Cortex of kidney (tissue), 1 donor: ENCODE measurements around the gene RAC2.
"Not testable (repeated sequence)": the region's sequence is repeated elsewhere in the genome, so short reads cannot be mapped to it uniquely, and the experiment has no call there.

Experiments used
- DNase-seq: peaks from one replicate; lab custom pipeline; 2025; lab: John Stamatoyannopoulos, UW

RAC2 gene

GRCh38 chr22:37255558-37256006 lies 11.5 kb upstream of the RAC2 start:
- DNase-seq: no peak

DNA sequence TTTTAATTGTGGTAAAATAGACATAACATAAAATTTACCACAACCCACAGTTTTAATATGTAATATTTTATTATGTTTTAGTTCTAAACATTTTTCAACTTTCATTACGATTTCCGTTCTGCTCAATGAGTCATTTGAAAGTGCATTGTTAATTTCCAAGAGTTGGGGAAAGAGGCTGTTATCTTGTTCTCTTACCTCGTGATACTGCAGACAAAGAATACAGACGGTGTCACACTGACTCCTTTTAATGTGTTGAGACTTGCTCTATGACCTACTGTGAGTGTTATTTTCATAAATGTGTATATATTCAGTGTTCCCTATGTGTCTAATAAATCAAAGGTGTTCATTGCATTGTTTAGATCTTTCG lies 10.8 kb upstream of the RAC2 start:
- no peak for DNase-seq

DNA sequence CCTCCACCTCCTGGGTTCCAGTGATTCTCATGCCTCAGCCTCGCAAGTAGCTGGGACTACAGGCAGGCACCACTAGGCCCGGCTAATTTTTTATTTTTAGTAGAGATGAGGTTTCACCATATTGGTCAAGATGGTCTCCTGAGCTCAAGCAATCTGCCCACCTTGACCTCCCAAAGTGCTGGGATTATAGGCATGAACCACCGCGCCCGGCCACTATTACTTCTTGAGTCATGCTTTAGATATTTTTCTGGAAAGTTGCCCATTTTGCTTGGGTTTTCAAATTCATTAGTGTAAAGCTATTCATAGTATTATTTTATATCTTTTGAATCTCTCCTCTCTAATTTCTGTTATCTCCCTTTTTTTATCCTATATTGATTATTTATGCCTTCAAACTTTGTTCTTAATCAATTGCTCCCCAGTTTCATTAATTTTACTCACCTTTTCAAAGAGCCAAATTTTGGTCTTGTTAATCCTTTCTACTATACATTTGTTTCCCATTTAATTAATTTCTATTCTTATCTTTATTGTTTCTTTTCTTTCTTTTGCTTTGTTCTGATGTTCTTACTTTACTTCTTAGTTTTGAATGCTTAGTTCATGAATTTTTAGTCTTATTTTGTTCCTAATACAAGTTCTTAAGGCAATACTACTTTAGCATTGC lies 10.3 kb upstream of the RAC2 start:
- no peak for DNase-seq

GRCh38 chr22:37253126-37253660 lies 9.1 kb upstream of the RAC2 start:
- DNase-seq: no peak

GRCh38 chr22:37251836-37252235 lies 7.8 kb upstream of the RAC2 start:
- not testable (repeated sequence) for DNase-seq

DNA sequence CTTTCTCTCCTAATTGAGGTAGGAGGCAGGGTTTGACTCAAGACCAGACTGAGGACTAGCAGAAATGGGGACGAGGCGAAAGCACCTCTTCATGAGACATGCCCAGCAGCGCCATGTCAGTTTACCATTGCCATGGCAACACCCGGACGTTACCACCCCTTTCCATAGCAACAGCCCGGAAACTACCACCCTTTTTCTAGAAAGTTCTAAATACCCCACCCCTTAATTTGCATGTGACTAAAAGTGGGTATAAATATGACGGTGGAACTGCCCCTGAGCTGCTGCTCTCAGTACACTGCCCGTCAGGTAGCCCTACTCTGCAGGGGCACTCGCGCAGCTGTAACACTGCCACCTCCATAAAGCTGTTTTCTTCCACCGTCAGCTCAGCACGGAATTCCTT lies 5.9 kb upstream of the RAC2 start:
- no peak for DNase-seq

DNA sequence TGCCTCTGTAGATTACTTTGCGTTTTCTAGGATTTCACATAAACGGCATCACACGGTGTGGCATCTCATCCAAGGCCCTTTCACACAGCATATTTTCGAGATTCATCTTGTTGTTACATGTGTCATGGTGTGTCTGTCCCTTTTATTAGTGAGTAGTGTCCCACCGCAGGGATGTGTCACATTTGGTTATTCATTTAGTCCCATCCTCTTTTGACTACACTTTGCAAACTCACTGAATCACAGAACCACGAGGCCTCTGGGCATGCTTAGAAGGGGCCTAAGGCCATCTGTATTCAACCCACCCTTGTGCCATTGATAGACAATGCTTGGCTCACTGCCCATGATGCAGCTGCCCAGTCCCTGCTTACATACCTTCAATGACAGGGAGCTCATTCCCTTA lies 4.2 kb upstream of the RAC2 start:
- no peak for DNase-seq

- no peak for DNase-seq
Observed at GRCh38 chr22:37245740-37246139, 1.7 kb upstream of the RAC2 start.

DNA sequence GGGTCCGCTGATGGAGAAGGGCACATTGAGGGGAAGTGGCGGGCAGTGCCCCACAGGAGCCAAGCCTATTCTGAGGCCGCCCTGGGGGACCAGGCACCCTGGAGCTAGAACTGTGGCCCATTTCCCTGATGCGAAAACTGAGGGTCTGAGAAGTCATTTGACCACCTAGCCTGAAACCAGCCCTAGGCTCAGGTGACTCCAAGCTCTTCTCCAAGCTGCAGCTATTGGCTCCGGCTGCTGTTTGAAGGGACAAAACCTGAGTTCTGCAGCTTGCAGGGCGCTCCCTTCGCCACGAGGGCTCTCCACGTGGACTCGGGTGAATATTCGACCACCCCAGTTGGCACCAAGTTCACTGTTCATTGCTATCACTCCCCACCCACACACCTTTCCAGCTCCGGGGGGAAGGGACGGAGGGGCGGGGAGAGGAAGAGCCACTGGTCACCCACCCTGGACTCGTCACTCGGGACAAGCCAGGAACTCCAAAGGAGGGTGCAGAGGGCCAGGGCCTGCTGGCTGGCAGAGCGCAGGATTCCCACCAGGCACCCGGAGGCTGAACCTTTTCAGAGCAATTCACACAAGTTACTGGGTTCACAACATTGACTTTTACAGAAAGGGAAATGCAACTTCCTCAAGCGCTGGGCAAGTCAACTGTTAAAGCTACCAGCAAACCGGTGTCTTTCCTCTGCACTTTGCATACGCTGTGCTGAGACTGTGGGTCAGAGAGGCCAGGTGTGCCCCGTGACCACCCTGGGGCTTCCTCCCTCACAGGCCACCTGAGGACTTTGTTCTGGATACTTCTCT lies 1.1 kb upstream of the RAC2 start:
- DNase-seq: no peak

DNA sequence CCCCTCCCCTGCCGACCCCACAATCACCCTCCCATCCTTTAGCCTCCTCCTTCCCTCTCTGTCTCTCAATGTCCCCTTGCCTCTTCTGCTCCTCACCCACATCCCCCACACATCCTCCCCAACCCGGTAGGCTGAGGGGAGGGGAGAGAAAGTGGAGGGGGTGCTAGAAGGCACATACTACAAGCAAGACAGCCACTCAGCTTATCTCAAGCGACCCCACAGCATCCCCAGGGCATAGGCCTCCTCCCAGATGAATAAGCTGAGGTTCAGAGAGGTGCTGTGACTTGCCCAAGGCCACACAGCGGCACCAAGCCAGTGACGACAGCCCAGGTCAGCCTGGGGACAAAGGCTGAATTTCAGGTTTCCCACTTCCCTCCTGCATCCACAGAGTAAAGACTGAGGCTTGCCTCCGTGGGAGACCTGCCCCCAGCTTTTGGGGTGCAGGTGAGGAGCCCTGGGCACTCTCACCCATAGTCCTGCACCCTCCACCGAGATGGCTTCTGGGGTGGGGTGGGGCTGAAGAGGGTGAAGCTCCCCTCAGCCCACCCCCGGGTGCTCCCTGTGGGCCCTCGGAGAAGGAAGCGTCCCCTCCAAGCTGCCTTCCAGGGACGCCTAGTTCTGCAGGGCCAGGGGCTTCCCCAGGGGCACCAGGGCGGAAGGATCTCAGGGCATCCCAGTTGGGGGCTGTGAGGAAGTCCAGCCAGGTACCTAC lies 511 bp downstream of the RAC2 start:
- DNase-seq: no peak

DNA sequence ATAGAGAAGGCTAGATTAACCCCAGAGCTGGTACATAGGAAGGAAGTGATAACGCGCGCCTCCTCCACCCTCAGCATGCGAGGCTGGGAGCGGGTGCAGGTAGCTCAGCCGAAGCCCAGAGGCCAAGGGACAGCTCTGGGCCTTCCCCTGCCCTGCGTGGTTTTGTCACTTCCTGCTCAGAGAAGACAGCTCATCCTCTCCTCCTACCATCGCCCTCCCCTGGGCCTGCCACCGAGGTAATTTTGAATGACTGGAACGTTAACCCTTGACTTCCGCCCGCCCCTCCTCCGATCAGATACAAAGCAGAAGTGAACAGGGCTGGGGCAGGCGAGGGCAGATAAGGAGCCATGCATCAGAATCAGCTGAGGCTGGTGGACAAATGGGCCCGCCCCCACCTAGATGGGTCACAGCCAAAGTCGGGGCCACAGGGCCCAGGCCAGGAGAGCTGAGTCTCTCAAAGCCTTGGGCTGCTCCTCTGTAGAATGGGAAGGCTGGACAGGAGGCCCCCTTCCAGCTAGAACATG lies 1.6 kb downstream of the RAC2 start:
- no peak for DNase-seq

DNA sequence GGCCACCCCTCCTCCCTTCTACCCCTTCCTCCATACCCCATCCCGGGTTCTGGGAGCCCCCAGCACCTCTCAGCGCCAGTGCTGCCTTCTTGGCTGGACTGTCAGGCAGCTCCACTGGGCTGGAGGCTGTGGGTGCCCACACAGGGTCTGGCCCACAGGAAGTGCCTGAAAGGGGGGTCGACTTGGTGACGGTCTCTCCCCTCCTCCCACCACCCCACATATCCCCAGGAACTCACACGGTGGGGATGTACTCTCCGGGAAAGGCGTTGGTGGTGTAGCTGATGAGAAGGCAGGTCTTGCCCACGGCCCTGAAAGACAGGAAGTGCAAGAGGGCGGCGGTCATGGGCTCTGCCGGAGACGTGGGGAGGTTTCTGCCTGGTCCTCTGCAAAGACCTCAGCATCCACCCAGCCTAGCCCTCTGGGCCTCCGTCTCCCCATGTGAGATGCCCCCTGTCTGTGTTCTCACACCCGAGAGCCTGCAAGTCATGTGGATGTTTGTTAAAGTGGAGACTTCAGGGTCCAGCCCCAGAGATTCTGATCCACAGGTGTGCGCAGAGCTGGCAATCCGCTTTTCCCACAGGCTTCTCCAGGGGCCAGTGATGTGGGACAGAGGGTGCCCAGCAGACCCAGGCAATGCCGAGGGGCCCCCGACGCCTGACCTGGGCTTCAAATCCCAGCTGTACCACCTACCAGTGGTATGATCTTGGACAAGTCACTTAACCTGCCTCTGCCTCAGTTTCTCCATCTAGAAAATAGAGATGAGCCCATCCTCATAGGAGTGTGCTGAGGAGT lies 2.5 kb downstream of the RAC2 start:
- no peak for DNase-seq

- no peak for DNase-seq
Observed at GRCh38 chr22:37240941-37241320, 3.1 kb downstream of the RAC2 start.

DNA sequence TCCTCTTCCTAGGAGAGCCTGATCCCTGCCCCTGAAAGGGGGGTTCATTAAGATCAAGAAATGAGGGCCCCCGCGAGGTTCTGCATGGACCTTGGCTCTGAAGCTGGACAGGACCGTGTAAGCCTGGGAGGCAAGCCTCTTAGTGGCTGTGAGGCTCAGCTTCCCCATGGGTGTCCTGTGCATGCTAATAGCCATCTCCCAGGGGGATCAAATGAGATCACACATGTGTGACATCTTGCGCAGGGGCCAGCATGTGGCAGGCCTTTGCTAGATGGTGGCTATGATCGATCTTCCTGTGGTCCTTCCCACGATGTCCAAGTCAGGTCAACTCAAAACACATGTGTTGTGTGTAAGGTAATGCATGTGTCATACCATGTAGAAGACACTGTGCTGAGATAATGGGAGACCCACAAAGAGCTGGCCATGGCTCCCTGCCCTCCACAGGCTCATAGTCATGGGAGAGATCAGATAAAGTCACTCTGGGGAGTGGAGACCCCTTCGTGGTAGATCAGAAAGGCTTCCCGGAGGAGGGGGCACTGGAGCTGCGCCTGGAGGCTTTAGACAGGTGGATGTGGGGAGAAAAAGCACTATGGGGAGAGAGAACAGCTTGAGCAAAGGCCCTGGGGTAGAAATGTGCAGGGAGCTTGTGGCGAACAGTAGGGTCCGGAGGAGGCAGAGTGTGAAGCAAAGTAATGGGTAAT lies 3.7 kb downstream of the RAC2 start:
- no peak for DNase-seq

- no peak for DNase-seq
Observed at GRCh38 chr22:37239336-37240239, 4.5 kb downstream of the RAC2 start.

- no peak for DNase-seq
Observed at GRCh38 chr22:37237371-37238268, 6.4 kb downstream of the RAC2 start.

DNA sequence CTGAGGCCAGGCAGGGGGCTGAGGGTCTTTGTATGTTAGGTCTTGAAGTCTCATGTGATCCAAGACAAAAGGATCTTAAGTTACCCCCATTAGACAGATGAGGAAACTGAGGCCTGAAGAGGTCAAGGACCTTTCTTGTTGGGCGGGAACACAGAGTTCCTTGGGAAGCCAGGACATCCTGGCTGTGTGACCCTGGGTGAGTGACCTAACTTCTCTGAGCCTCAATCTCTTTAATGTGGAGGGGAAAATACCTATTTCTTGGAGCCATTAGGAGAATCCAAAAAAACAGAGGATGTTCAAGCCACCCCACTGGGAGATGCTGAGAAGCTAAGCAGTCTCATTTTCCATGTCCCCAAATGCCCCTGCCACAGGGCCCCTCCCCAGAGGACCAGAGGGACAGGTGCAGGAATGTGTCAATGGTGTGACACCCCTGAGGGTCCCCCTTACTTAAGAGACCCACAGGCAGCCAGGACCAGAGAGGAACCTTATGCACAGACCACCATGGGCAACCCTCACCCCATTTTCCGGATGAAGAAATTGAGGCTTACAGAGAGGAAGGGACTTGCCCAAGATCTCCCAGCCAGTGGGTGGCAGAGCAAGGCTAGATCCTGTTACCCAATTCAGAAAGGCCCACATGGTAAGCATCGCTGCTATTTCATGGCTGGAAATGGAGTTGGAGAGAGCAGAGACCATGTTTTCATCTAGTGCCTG lies 8.0 kb downstream of the RAC2 start:
- no peak for DNase-seq
